HG03469 (cell line): Measurements from ENCODE around the gene FGD6.
"Not testable (repeated sequence)": the region's sequence is repeated elsewhere in the genome, so short reads cannot be mapped to it uniquely, and the experiment has no call there.

Experiments
- ATAC-seq: cut with Tn5 transposase; IDR thresholded peaks from one replicate; pipeline ENCODE4 v1.9.1; 2021; ENCODE audit warnings: mild to moderate bottlenecking, moderate library complexity, moderate number of reproducible peaks; ENCODE audit not compliant: unreplicated experiment

The FGD6 gene

DNA sequence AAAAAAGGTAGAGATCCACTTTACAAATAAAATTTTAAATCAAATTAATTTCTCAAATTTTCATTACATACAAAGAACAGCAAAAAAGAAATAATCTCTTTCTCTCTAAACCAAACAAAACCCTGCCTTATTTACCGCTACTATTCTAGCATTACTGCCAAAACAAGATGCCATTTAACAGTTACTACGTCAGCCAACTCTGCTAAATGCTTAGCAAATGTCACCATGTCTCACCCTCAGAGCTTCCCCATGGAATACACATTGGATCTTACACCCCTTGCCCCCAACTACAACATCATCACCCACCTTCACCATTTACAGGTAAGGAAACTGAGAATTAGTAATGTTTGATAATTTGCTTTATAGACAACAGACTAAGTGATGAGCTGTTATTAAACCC lies 120.9 kb downstream of the FGD6 start:
- no peak for ATAC-seq

DNA sequence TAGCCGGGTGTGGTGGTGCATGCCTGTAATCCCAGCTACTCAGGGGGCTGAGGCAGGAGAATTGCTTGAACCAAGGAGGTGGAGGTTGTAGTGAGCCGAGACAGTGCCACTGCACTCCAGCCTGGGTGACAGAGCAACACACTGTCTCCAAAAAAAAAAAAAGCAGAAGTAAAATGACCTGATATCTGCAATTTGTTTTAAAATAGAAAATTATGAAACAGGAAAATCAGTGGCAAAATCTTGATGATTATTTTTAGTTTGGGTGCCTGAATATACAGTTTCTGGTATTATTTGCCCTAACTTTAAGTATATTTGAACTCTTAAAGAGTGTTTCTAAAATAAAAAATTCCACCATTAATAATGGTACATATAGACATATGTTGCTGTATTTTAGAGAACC lies 121.4 kb downstream of the FGD6 start:
- not testable (repeated sequence) for ATAC-seq

DNA sequence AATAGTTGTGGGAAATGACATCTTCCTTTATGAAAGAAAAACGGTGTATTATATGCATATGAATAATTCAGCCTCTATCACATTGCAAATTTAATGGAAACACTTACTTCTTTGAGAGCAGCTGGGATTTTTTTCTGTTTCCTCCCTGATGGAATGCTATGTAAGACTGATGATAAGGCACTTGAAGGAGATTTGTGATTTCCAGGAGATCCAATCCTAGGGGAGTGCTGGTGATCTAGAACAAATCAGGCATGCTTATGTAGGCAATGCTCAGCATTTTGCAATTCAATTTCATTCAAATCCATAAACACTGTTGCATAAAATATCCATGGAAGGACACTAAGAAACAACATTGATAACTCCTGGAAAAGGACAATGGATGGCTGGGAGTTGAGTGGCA lies 127.8 kb downstream of the FGD6 start:
- no peak for ATAC-seq

DNA sequence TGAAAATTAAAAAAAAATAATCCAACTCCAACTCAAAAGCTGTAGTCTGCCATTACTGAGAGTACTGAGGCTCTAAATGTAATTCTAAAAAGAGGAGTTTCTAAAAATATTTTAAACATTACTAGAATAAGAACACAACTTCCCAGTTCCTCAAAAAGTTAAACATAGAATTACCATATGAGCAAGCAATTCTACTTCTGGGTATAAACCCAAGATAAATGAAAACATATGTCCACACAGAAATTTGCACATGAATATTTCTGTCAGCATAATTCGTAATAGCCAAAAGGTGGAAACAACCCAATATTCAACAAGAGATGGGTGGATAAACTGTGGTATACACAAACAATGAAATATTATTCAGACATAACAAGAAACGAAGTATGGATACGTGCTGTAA lies 128.9 kb downstream of the FGD6 start:
- no peak for ATAC-seq

DNA sequence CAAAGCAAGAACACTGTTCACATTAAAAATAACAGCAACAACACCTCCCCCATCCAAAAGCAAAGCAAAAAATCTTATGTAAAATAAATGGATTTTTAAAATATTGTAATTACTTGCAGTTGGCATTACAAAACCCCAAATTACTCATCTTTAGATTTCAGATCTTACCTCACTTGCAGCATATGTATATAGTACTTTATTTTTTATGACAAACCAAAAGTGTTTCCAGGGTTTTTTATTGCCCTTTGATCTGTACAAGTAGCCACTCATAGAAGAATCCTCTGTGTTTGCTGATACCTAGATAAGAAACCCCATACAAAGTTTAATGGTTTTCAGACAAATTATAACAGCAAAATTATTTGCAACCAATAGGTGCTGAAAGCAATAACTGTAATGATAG lies 131.7 kb downstream of the FGD6 start:
- ATAC-seq: no peak

DNA sequence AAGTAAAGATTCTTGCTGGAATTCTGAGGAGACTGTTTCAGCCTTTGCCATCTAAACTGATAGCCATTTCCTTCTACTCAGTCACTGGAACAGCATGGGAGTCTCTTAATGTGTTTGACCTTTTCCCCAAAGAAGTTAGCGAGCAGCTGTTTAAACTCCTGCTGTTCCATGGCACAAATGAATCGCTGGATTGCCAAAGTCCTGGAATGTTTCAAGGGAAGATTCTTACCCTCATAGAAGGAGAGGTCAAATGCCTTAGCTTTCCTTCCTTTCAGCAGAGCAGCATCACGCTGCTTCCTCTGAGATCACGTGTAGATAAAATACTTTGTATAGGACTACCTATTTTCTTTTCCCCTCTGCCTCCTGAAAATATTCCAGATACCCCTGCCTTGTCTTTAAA lies 133.3 kb downstream of the FGD6 start:
- ATAC-seq: no peak

DNA sequence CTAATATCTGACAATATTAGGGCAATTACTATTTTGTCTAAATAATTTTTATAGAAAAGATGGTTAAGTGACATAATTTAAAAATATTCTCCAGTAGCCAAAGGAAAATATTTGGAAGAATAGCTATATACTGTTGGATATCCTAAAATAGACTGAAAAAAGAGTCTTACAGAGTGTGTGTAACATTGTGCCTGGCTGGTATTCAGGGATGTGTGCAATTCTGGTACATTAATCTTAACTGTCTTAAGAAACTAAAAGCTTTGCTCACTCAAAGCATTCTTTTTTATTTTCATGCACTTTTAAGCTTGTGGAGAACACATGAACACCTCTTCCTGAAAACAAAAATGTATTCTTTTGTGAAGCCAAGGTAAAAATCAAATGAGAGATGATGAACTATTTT lies 133.8 kb downstream of the FGD6 start:
- no peak for ATAC-seq

DNA sequence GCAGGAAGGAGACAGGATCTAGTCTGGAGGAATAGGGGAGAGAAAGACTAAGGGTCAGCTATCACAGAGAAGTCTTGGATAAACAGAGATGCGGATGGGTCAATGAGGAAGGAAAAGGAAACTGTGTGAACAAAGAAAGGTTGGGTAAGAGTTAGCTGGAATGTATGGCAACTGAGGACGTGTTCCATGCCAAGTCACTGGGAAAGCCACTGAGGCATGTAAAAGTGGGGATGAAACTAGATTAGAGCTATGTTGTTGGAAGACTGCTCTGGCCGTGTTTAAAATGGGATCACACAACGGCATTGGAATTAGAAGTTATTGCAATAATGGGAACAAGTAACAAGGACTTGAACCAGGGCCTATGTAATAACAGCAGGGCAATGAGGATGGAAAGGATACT lies 139.9 kb downstream of the FGD6 start:
- ATAC-seq: no peak

DNA sequence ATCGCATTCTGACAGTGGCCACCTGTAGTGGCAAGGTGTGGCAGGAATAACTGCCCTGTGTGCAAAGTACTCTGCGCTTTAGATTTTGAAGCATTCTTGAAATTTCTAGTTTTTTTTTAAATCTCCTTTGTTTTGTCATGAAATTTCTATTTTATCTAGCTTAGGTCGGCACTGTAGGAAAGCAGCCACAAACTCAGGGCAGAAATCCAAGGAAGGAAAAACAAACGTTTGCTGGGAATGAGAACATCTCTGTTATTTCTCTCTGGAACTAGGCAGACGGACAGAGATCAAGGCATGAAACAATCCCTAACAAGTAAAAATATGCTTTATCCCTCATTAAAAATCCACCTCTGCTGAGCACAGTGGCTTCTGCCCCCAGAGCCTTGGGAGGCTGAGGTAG lies 142.5 kb downstream of the FGD6 start:
- no peak for ATAC-seq

DNA sequence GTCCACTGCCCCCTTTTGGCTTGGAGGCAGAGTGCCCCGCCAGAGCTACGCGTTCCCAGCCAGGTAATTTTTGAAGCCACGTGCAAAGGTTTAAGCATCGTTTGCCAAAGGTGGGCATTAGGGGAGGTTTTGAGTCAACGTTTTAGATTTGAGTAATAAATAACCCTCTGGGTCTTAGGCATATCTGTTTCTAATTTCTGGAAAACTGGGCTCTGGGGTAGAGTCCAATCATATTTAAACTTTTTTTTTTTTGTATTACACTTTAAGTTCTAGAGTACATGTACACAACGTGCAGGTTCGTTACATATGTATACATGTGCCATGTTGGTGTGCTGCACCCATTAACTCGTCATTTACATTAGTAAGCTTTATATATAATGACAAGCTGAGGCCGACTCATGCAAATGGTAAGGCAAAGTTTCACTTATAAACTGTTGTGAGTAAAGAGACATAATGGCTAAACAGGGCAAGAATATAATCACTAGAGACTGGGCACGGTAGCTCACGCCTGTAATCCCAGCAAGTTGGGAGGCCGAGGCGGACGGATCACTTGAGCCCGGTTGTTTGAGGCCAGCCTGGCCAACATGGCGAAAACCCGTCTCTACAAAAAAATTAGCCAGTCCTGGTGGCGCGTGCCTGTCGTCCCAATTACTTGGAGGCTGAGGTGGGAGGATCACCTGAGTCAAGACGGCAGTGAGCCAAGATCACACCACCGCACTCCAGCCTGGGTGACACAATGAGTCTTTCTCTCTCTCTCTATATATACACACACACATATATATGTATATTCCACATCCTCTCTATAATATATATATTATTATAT lies 143.4 kb downstream of the FGD6 start:
- ATAC-seq: no peak

DNA sequence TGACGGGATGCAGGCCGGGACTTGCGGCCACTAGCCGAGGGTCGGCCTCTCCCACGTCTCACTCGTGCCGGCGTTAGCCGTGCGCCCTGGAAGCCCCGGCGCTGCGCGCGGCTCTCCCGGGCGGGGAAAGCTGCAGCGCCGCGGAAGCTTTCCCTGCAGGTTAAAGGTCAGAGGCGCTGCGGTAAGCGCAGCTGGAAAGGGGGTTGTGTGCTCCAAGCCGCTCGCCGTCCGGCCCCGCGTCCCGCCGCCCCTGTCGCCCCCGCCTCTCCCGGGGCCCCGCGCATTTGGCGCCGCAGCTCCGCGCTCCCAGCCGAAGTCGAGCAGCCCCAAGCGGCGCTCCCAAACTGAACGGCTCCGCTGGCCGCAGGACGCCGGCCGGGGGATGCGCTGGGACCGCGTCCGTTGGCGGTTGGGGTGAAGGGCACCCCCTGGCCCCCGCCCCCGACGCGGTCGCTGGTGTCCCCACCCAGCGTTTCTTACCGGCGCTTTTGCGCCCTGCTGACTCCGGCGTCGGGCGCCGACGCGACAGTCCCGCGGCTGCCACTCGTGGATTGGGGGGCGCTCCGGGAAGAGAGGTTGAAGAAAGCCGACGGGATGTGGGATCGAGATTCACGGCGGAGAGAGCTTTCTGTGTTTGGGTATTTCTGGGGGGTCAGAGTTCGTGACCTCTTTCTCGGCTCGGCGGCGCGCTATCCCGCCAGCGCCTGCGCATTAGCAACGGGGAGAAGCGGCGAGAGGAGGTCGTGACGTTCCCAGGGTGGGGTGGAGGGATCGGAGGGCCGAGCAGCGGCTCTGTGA lies 144.2 kb downstream of the FGD6 start, which contains the start of gene NR2C1:
TSS of gene NR2C1 (minus strand) at position 719 of the 798 bp plus-strand sequence. CDS start 6,234 bp downstream, outside the sequence.
- ATAC-seq: peak; percentile 73

DNA sequence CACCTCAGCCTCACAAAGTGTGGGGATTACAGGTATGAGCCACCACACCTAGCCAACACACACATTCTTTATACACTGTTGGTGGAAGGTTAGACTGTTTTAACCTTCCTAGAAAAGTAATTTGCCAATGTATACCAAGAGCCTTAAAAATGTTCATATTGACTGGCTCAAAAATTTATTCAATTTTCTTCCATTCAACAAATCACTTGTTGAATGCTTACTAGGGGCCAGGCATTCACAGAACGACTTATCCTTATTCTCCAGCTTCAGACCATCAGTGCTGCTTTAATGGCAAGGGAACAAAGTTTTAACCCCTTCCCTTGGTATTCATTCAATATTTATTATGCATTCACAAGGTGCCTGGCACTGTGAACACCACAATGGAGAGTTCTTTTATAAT lies 146.9 kb downstream of the FGD6 start:
- ATAC-seq: no peak

DNA sequence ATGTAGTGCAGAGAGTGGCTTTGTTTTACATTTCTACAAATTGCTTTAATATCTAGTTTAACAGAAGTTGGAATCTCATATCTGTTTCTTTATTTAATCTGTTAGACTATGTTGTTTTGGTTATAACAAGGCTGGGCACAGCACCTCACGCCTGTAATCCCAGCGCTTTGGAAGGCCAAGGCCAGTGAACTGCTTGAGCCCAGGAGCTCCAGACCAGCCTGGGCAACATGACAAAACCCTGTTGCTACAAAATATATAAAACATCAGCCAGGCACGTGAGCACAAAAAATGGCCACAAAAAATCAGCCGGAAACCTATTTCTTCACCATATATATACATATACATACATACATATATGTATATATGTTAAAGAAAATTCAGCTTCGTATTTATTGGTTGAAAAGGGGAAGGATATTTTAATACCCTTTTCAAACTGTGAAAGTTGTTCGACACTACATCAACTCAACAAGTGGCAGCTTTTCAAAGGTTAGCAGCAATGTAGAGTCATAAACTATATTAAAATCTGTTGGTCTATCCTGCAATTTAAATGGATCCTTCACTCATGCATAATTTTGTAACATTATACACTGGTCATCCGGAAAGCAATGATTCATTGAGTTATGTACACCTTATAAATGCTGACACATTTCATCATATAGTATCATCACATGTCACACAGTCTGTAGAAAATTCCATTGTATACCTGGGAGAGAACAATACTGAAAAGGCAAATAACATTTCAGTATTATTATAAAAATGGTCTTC lies 151.0 kb downstream of the FGD6 start:
- ATAC-seq: no peak

DNA sequence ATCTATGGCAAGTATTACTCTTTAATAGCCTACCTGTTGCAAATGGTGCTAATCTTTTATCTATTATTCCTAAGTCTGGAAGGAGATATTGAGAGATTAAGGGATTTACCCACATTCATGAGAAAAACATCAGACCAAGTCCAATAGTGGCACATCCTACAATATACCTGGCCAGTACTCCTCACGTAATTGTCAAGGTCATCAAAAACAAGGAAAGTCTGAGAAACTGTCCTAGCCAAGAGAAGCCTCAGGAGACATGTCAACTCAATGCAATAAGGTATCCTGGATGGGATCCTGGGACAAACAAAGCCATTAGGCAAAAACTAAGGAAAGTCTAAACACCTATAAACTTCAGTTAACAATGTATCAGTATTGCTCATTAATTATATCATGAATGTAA lies 156.3 kb downstream of the FGD6 start:
- no peak for ATAC-seq

DNA sequence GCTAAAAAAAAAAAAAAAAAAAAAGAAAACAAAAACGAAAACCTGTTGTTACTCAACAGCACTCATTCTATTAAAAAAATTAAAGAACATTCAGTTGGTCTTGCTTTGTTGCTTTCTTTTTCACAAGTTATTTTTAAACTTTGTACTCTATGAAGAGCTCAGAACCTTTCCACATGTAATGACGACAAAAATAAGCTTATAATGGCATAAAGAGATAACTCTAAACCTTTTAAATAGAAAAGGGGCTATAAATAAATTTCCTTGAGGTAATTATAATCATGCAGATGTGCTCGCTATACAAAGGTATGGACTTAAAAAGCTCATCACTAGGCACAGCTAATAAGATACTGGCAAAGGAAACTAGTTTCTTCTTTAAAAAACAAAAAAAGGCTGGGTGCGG lies 157.3 kb downstream of the FGD6 start:
- ATAC-seq: no peak

DNA sequence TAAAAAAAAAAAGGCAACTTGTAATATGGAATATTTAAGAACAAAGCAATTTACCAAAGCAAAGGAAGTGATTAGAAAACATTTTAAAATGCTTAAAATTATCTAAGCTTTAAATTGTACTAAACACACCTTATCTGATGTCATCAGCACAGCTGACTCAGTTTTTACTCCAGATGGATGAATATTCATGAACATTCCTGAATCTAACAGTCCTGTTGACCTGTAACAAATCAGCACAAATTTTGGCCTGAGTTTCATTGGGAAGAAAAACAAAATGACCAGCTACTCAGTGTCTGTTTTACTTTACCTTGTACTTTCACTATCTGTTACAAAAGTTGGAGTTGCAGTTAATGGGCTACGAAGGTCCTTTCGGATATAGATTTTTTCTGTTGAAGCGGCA lies 159.8 kb downstream of the FGD6 start:
- ATAC-seq: no peak

DNA sequence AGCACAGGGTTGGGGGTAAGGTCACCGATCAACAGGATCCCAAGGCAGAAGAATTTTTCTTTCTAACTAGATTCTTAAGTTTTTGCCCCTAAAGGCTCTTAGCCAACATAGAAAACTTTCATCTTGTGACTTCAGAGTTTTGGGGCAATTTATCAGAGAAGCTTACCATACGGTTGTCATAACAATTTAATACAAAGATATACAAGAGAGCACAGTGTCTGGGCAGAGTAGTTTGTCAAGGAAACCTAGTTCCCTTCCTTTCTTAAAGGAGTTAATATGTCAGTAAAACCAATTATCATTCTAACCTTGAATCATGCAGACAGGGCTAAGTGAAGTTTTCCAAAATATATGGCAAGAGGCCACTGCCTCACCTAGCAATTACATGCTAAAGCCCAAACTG lies 162.2 kb downstream of the FGD6 start:
- ATAC-seq: no peak

DNA sequence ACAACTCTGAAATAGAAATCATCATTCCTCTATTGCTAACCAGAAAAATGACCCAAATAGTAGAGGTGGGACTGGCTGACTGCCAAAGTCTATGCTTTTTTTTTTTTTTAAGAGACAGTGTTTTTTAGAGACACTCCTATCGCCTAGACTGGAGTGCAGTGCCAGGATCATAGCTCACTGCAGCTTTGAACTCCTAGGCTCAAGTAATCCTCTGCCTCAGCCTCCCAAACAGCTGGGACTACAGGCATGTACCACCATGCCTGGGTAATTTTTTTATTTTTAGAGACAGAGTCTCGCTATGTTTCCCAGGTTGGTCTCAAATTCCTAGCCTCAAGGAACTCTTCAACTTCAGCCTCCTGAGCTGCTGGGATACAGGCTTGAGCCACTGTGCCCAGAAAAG lies 163.1 kb downstream of the FGD6 start:
- no peak for ATAC-seq

DNA sequence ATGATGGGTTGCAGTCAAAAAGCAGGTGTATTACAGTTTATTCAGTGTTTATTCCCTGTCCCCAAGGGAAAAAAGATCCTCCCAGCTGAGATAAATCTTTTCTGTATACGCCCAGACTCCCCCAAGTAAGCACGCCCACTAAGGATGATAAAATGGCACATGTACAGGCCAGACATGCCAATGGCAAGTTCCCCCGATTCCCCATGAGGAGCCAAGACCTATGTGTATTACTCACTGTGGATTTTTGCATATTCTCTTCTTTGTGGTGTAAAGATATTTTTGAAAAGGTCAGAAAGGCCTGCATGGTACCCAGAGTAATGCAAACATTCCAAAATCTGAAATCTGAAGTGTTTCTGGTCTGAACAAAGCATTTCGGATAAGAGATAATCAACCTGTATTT lies 166.0 kb downstream of the FGD6 start:
- no peak for ATAC-seq

DNA sequence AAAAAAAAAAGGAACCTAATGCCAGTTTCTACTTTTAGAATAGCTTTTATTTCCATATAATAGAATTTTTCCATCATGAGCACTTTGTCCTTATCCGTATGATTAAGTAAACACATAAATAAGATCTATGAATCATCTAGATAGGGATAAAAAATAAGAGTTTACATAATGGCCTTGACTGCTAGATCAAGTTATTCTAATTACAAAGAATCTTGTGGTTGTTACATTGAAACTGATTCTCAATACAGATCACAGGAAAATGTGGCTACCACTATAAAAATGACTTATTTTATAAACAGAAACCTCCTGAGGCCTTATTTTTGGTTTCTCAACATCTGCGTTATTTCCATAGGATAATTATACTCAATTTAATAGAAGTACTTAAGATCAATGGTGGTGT lies 179.4 kb downstream of the FGD6 start:
- no peak for ATAC-seq

DNA sequence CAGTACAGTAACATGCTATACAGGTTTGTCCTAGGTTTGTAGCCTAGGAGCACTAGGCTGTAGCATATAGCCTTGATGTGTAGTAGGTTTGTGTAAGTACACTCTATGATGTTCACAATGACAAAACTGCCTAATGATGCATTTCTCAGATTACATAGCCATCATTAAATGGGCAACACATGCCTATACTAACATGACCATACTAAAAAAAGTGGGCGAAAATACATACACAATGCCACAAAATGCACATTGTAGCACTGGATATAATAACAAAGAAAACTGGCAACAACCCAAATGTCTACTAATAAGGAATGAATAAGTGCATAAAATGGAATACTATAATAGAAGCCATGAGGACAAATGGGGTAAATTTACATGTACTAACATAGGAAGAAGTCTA lies 182.5 kb downstream of the FGD6 start:
- ATAC-seq: no peak
